ENCODE data around the gene ALAD.
"Not testable (repeated sequence)": the region's sequence is repeated elsewhere in the genome, so short reads cannot be mapped to it uniquely, and the experiment has no call there.

Gene ALAD

DNA sequence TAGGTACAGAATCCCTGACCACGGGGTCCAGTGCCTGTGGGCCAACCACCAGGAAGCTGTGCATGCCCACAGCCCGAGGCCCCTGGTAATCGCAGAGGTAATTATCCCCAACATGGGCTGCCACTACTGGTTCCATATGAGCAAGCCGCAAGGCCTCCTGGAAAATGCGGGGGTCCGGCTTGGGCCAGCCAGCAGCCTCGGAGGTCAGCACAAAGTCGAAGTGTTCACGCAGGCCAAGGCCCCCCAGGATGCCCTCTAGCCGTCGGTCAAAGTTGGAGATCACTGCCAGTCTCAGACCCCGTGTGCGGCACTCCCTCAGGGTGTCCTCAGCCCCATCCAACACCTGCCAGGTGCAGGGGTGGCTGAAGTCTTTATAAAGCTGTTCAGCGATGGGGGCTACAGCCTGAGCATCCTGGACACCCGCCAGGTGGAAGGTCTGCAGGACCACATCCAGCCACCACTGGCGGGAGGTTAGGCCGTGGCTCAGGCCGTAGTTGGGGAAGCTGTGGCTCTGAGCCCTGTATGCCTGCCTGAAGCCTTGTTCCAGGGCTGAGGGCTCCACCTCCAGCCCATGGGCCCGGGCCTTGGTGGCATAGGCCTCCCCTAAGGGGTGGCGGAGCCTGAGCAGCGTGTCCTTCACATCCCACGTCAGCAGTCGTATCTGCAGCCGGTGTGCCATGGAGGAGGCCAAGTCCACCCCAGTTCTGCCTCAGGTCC lies 27.2 kb downstream of the ALAD start:
- no peak for DNase-seq (ENCODE audit: low spot score)

DNA sequence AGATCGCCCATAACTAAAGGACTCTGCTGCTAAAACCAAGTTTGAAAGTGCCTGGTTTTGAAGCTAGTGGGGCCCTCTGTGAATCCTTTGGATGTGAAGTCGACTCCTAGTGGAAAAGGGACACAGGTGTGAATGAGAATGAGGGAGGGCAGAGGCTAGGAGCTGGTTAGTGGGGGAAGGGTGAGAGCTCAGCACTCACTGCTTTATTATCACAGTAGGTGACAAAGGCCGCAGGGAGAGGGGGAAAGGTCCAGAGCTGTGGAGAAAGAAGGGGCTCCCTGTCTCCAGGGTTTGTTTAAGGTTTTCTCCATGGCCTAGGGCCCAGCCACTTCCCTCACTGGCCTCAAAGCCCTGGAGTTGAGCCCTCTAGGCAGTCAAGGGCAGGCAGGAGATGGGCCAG lies 27.8 kb downstream of the ALAD start:
- DNase-seq (ENCODE audit: low spot score): no peak

GRCh38 chr9:113372059-113372458 lies 29.0 kb downstream of the ALAD start:
- DNase-seq (ENCODE audit: low spot score): no peak

GRCh38 chr9:113370806-113371325 lies 30.2 kb downstream of the ALAD start:
- DNase-seq (ENCODE audit: low spot score): no peak

DNA sequence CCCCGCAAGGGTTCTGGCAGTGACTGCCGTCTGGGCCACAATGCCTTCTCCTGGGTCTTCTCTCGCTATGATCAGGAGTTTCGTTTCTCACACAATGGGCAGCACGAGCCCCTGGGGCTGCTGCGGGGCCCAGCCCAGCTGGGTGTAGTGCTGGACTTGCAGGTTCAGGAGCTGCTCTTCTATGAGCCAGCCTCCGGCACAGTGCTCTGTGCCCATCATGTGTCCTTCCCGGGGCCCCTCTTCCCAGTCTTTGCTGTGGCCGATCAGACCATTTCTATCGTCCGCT lies 31.3 kb downstream of the ALAD start:
- no peak for DNase-seq (ENCODE audit: low spot score)

DNA sequence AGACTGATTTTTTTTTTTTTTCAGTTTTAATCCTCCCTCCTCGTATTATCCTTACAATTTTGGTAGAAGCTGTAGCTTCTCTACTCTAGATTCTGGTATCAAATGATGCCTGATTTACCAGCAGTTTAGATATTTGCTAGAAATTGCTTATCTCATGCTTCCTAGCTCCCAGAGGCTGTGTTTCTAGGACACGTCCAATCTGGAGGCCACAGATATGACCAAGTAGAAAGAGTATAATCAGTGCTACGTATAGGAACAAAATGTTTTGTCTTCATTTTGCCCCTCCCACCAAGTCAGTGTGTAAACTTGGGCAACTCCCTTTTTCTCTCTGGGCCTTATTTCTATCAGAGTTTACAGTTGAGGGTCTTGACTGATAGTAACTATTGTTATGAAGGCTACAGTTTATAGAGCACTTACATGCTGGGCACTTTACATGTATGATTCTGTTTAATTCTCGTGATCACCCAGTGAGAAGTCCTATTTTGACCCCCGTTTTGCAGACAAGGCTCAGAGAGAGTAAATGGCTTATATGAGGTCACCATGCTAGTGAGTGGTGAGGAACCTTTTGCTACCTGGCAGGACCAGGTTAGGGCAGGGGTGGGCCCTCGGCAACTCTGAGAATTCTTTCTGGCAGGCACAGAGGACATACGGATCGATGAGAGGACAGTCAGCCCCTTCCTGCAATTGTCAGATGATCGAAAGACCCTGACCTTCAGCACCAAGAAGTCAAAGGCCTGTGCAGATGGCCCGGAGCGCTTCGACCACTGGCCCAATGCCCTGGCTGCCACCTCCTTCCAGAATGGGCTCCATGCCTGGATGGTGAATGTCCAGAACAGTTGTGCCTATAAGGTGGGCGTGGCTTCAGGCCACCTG lies 31.9 kb downstream of the ALAD start:
- DNase-seq (ENCODE audit: low spot score): no peak

DNA sequence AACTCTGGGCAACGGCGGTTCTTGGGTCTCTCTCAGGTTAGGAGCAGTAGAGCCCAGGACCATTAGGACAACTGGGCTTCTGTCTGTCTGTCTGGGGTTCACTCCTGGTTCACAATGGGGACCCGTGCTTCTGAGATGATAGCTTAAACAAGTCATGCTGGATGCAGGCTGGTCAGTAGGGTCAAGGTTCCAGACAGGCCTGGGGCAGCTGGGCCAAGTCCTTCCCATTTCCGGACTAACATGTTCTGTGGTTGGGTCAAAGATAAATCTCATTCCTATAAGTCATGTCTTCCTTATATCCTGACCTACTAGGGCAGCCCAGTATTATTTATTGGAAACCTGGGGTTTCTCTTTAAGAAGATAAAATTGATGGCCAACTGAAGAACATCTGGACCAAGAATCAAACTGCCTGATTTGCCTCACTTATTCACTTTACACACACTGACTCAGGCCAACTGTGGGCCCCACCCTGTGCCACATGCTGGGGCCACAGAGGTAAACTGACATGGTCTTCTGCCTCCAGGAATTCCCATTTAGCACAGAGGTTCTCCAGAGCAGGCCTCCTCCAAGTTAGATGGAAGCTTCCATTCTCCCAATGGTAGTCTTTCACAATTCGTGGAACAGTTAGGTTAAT lies 32.6 kb downstream of the ALAD start:
- DNase-seq (ENCODE audit: low spot score): no peak

DNA sequence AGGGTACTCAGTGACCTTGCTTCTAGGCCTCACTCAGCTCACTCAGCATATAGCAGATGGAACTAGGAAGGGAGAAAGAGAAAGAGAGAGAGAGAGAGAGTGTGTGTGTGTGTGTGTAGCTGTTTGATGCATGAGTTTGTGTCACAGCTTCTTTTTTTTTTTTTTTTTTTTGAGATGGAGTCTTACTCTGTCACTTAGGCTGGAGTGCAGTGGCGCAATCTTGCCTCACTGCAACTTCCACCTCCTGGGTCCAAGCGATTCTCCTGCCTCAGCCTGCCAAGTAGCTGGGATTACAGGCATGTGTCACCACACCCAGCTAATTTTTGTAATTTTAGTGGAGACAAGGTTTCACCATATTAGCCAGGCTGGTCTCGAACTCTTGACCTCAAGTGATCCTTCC lies 35.4 kb downstream of the ALAD start:
- DNase-seq (ENCODE audit: low spot score): not testable (repeated sequence)

- no peak for DNase-seq (ENCODE audit: low spot score)
Observed at GRCh38 chr9:113364951-113365350, 36.1 kb downstream of the ALAD start.

DNA sequence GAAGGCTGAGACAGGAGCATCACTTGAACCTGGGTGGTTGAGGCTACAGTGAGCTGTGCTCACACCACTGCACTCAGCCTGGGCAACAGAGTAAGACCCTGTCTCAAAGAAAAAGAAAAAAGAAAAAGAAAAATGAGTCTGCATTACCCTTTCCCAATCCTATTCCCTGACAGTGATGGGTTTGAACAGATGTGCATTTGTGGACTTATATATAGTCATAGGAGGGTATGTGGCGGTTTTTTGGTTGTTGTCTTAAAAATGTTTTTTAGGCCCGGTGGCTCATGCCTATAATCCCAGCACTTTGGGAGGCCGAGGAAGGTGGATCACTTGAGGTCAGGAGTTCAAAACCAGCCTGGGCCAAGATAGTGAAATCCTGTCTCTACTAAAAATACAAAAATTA lies 37.7 kb downstream of the ALAD start:
- no peak for DNase-seq (ENCODE audit: low spot score)

GRCh38 chr9:113361304-113362018 lies 39.6 kb downstream of the ALAD start:
- no peak for DNase-seq (ENCODE audit: low spot score)

- no peak for DNase-seq (ENCODE audit: low spot score)
Observed at GRCh38 chr9:113360242-113360842, 40.7 kb downstream of the ALAD start.

GRCh38 chr9:113359385-113359784 lies 41.7 kb downstream of the ALAD start:
- DNase-seq (ENCODE audit: low spot score): no peak

DNA sequence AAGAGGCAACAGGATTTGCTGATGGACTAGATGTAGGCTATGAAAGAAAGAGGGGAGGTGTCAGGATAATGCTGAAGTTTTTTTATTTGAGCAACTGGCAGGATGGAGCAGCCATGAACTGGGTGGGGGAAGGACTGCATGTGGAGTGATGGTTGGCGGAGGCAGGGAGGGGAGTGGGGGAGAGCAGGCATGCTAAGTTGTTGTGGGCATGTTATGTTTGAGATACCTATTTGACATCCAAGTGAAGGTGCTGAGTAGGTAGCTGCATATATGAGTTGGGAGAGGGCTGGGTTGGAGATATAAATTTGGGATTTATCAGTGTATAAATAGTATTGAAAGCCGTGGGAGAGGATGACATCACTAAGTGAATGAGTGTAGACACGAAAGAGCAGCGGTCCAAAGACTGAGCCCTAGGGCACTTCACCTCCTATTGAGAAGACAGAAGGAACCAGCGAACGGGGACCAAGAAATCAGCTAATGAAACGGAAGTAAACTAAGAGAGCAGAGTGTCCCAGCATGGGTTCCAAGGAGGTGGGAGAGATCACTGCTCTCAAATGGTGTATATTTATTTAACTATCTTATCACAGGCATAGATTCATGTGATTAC lies 44.3 kb downstream of the ALAD start:
- DNase-seq (ENCODE audit: low spot score): no peak

GRCh38 chr9:113355040-113355596 lies 46.0 kb downstream of the ALAD start:
- DNase-seq (ENCODE audit: low spot score): no peak

DNA sequence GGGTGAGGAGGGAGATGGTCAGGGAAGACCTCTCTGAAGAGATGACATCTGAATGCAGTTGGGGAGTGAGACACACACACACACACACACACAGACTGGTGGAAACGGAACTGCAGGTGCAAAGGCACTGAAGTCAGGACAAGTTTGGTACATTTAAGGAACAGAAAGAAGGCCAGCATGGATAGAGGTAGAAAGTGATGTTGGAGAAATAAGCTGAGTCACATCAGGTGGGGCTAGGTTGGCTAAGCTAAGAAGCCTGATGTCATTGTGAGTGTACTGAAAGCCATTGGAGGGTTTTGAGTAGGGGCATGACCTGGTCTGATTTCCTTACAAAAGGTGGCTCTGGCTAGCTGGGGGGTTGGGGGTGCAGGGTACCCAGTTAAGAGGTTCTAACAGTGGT lies 48.7 kb downstream of the ALAD start:
- DNase-seq (ENCODE audit: low spot score): no peak

- no peak for DNase-seq (ENCODE audit: low spot score)
Observed at GRCh38 chr9:113352006-113352405, 49.1 kb downstream of the ALAD start.

- DNase-seq (ENCODE audit: low spot score): no peak
Observed at GRCh38 chr9:113350937-113351336, 50.1 kb downstream of the ALAD start.

DNA sequence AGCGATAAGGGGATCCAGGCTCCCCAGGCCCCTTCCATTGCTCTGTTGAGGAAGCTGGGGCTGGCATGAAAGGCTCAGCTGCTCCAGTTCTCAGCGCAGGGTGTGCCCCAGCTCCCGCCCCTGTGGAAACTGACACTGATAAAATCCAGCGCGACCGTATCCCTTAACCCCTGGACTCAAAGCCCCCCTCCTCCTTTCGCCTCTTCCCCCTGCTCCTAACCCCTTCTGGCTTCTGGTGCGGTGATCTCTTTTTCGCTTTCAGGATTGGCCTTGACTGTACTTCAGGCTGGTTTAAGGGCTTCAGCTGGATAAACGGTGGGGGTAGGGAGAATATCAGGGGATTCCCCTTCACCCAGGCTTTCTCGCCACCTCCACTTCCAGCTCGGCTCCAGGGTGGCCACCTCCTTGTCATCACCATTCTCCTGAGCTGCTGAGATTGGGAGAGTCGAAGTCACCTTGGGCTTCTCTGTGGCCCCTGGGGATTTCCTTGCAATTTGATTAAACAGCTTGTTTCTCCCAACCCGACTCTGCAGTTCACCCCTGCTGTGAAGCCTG lies 50.9 kb downstream of the ALAD start:
- no peak for DNase-seq (ENCODE audit: low spot score)

DNA sequence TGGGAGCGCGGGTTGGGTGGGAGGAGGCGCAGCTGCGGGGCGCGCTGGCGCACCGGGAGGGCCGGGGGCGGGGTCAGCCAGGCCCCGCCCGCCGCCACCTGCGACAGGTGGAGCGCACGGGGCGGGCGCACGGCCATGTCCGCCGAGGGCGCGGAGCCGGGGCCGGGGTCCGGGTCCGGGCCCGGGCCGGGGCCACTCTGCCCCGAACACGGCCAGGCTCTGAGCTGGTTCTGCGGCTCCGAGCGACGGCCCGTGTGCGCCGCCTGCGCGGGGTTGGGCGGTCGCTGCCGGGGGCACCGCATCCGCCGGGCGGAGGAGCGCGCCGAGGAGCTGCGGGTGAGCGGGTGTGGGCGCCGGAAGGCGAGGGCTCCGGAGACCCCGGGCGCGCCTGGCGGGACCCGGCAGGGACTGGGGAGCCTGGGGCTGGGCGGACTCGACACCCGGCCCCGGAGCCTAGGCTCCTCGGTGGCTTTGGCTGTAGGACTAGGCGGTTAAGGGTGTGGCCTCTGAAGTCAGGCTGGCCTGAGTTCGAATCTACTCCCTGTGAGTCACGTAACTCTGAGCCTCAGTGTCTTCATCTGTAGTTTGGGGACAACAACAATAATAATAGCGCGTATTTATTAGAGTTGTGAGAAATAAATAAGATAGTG lies 51.5 kb downstream of the ALAD start, which contains the start of gene BSPRY:
Gene BSPRY, plus strand, starts transcription at position 97 of the 650 bp plus-strand sequence. Its CDS starts 39 bp downstream, at position 136.
- peak; percentile 58 for DNase-seq (ENCODE audit: low spot score)

All from ecto neural progenitor cell (in vitro differentiated cells).